ENCODE data around the gene RAPGEF5. TPM values are rescaled to one million over a fixed set of nuclear protein-coding genes. Genes with fewer than 3 reads are reported as not detected.

The RAPGEF5 gene
- total and polyA plus RNA-seq, 4 donors = 16.1 to 308 (median 61.4) TPM

- H3K4me1 ChIP-seq (ENCODE audit: control insufficient read depth in 5 of 5, insufficient read depth in 5 of 5, low read length in 5 of 5) = peaks cover 0 to 3% (median 0%) of the 10 kb centered on the region in 5 donors
- H3K36me3 ChIP-seq (ENCODE audit: control insufficient read depth in 4 of 4, insufficient read depth in 4 of 4, low read length in 4 of 4) = no peaks in the 10 kb centered on the region
- H3K9ac ChIP-seq (ENCODE audit: insufficient read depth in 1 of 2, low read length in 2 of 2) = no peak overlapping the region
- H3K27me3 ChIP-seq (ENCODE audit: control insufficient read depth in 3 of 3, insufficient read depth in 3 of 3, low read length in 2 of 3) = no peaks in the 10 kb centered on the region
- H3K27ac ChIP-seq (ENCODE audit: low read depth in 1 of 2, low read length in 1 of 2) = no peak overlapping the region
- DNase-seq (no peak), ATAC-seq (ENCODE audit: insufficient read depth, low FRiP score) (no peak)
- H3K9me3 ChIP-seq (ENCODE audit: control insufficient read depth in 4 of 4, insufficient read depth in 3 of 4, low read length in 3 of 4) = no peaks in the 10 kb centered on the region
- no peak overlapping the region for H3K4me3 ChIP-seq
- 90 to 94% methylated on average over 3 of the region's 3 CpGs for WGBS, 2 donors
- TF ChIP-seq, protein P1, sequence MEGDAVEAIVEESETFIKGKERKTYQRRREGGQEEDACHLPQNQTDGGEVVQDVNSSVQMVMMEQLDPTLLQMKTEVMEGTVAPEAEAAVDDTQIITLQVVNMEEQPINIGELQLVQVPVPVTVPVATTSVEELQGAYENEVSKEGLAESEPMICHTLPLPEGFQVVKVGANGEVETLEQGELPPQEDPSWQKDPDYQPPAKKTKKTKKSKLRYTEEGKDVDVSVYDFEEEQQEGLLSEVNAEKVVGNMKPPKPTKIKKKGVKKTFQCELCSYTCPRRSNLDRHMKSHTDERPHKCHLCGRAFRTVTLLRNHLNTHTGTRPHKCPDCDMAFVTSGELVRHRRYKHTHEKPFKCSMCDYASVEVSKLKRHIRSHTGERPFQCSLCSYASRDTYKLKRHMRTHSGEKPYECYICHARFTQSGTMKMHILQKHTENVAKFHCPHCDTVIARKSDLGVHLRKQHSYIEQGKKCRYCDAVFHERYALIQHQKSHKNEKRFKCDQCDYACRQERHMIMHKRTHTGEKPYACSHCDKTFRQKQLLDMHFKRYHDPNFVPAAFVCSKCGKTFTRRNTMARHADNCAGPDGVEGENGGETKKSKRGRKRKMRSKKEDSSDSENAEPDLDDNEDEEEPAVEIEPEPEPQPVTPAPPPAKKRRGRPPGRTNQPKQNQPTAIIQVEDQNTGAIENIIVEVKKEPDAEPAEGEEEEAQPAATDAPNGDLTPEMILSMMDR (IDR thresholded peaks at IDR 0.05; ENCODE audit: control extremely low read depth, extremely low read depth) = no peak
These were observed 87.0 kb downstream of the RAPGEF5 start for GRCh38 chr7:22269963-22270362.

DNA sequence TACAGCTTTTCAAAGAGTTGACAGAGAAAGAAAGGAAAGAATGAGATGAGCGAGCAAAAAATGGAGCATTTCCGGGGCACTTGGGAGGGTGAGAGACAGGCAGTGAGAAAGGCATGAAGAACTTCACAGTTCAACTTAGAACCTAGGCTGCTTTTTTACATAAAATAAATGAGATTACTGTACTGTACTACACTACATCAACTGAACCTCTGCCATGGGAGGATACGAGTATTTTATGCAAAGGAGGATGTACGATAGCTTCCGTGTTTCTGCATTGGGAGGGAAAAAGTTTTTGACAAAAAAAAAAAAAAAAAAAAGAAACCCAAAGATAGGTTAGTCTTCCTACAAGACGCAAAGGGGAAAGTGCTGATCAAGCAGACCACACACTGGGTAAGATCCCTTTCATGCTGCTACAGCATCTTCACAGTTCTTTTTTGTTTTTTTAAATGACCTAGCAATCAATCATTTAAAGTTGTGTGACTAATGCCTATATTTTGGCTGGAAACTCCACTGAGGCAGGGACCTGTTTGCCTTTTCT is 88.0 kb downstream of the RAPGEF5 start:
- Histone ChIP-seq H3K4me3 (no peak overlapping the region), H3K27me3 (ENCODE audit: control insufficient read depth in 3 of 3, insufficient read depth in 3 of 3, low read length in 2 of 3) (no peaks in the 10 kb centered on the region), H3K27ac (ENCODE audit: low read depth in 1 of 2, low read length in 1 of 2) (no peak overlapping the region), H3K9ac (ENCODE audit: insufficient read depth in 1 of 2, low read length in 2 of 2) (no peak overlapping the region), H3K9me3 (ENCODE audit: control insufficient read depth in 4 of 4, insufficient read depth in 3 of 4, low read length in 3 of 4) (no peaks in the 10 kb centered on the region), H3K4me1 (ENCODE audit: control insufficient read depth in 5 of 5, insufficient read depth in 5 of 5, low read length in 5 of 5) (peaks cover 0 to 3% (median 0%) of the 10 kb centered on the region in 5 donors), H3K36me3 (ENCODE audit: control insufficient read depth in 4 of 4, insufficient read depth in 4 of 4, low read length in 4 of 4) (no peaks in the 10 kb centered on the region)
- ATAC-seq (ENCODE audit: insufficient read depth, low FRiP score) (no peak), DNase-seq (no peak)
- whole genome bisulfite sequencing, 2 donors = 86 to 89% methylated on average over 6 of the region's 6 CpGs
- TF ChIP-seq, protein P1 (IDR thresholded peaks at IDR 0.05; ENCODE audit: control extremely low read depth, extremely low read depth) = no peak

DNA sequence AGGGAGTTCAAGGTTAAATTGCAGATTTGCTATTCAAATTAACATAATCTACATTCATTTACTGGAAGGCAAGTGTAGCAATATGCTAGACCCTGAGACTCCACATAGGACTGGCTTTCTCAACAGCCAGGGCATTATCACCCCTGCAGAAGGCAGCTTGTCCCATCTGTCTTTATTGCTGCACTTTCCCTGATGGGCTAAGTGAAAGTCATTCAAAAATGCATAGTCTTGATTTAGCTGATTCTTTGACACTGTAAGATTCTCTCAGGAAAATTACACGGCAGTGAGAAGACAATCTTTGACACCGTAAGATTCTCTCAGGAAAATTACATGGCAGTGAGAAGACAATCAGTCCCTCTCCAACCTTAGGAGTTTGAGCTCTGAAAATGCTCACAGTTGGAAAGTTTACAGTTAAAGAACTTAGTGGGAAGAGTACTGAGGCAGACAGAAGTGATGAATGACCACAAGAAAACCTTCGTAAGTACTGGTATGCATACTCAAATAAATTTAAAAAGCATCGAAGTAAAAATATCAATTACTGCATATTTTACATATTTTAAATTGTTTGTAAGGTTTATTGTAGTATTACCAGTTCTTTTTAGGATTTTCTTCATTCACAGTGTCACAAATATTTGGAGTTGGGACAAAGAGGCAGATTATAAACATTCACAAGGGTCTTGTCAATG is 88.9 kb downstream of the RAPGEF5 start:
- Histone ChIP-seq H3K27me3 (ENCODE audit: control insufficient read depth in 3 of 3, insufficient read depth in 3 of 3, low read length in 2 of 3) (no peaks in the 10 kb centered on the region), H3K27ac (ENCODE audit: low read depth in 1 of 2, low read length in 1 of 2) (no peak overlapping the region), H3K9me3 (ENCODE audit: control insufficient read depth in 4 of 4, insufficient read depth in 3 of 4, low read length in 3 of 4) (no peaks in the 10 kb centered on the region), H3K36me3 (ENCODE audit: control insufficient read depth in 4 of 4, insufficient read depth in 4 of 4, low read length in 4 of 4) (no peaks in the 10 kb centered on the region), H3K4me3 (no peak overlapping the region), H3K4me1 (ENCODE audit: control insufficient read depth in 5 of 5, insufficient read depth in 5 of 5, low read length in 5 of 5) (peaks cover 0 to 3% (median 0%) of the 10 kb centered on the region in 5 donors), H3K9ac (ENCODE audit: insufficient read depth in 1 of 2, low read length in 2 of 2) (no peak overlapping the region)
- TF ChIP-seq, protein P1 (IDR thresholded peaks at IDR 0.05; ENCODE audit: control extremely low read depth, extremely low read depth) = no peak
- no peak for ATAC-seq (ENCODE audit: insufficient read depth, low FRiP score)
- DNase-seq = no peak
- WGBS, 2 donors = 75 to 85% methylated on average over 4 of the region's 4 CpGs

Measured in lung (tissue), 12 donors.